ENCODE measurements around the gene LRRC1. TPM values are rescaled to one million over a fixed set of nuclear protein-coding genes. Genes with fewer than 3 reads are reported as not detected.

Gene LRRC1
- total and polyA plus RNA-seq, 4 donors = 0.36 to 6.4 (median 0.94) TPM

- H3K27ac ChIP-seq (ENCODE audit: low read depth in 1 of 2, low read length in 2 of 2) = no peak overlapping the region
- WGBS = 90% methylated on average over 3 of the region's 3 CpGs
- no peak overlapping the region for H3K4me3 ChIP-seq (ENCODE audit: low read depth in 1 of 3, low read length in 3 of 3)
- DNase-seq (ENCODE audit: low spot score) = no peak
- no peak overlapping the region for H3K9ac ChIP-seq (ENCODE audit: low read depth in 1 of 2, low read length in 2 of 2)
- H3K36me3 ChIP-seq (ENCODE audit: control insufficient read depth in 4 of 4, insufficient read depth in 3 of 4, low read depth in 1 of 4, low read length in 3 of 4) = no peaks in the 10 kb centered on the region
- H3K4me1 ChIP-seq (ENCODE audit: control insufficient read depth in 4 of 4, insufficient read depth in 4 of 4, low read length in 3 of 4) = no peaks in the 10 kb centered on the region
- no peaks in the 10 kb centered on the region for H3K27me3 ChIP-seq (ENCODE audit: control insufficient read depth in 4 of 4, insufficient read depth in 4 of 4, low read length in 3 of 4)
- TF ChIP-seq GABPA (IDR thresholded peaks at IDR 0.05 in 1 of 2, conservative IDR thresholded peaks at IDR 0.05 in 1 of 2) (no peak), HNF4A (conservative IDR thresholded peaks at IDR 0.05) (no peak), ATF3 (IDR thresholded peaks at IDR 0.05) (no peak), SP1 (IDR thresholded peaks at IDR 0.05) (no peak), RXRA (IDR thresholded peaks at IDR 0.05) (no peak), MAX (IDR thresholded peaks at IDR 0.05) (no peak)
- no peaks in the 10 kb centered on the region for H3K9me3 ChIP-seq (ENCODE audit: control insufficient read depth in 4 of 4, low read length in 3 of 4)
These were observed 129.5 kb downstream of the LRRC1 start for GRCh38 chr6:53924277-53924676.

- Histone ChIP-seq H3K4me3 (ENCODE audit: low read depth in 1 of 3, low read length in 3 of 3) (no peak overlapping the region), H3K36me3 (ENCODE audit: control insufficient read depth in 4 of 4, insufficient read depth in 3 of 4, low read depth in 1 of 4, low read length in 3 of 4) (no peaks in the 10 kb centered on the region), H3K27ac (ENCODE audit: low read depth in 1 of 2, low read length in 2 of 2) (no peak overlapping the region), H3K27me3 (ENCODE audit: control insufficient read depth in 4 of 4, insufficient read depth in 4 of 4, low read length in 3 of 4) (no peaks in the 10 kb centered on the region), H3K9me3 (ENCODE audit: control insufficient read depth in 4 of 4, low read length in 3 of 4) (no peaks in the 10 kb centered on the region), H3K4me1 (ENCODE audit: control insufficient read depth in 4 of 4, insufficient read depth in 4 of 4, low read length in 3 of 4) (no peaks in the 10 kb centered on the region), H3K9ac (ENCODE audit: low read depth in 1 of 2, low read length in 2 of 2) (no peak overlapping the region)
- 82% methylated on average over 7 of the region's 7 CpGs for WGBS
- no peak for DNase-seq (ENCODE audit: low spot score)
- TF ChIP-seq SP1 (IDR thresholded peaks at IDR 0.05) (no peak), HNF4A (conservative IDR thresholded peaks at IDR 0.05) (no peak), REST (IDR thresholded peaks at IDR 0.05) (no peak), FOXA1 (IDR thresholded peaks at IDR 0.05) (no peak), JUND (IDR thresholded peaks at IDR 0.05) (no peak), GABPA (IDR thresholded peaks at IDR 0.05 in 1 of 2, conservative IDR thresholded peaks at IDR 0.05 in 1 of 2) (no peak)
These were observed 130.1 kb downstream of the LRRC1 start for GRCh38 chr6:53924821-53925422.

- Histone ChIP-seq H3K36me3 (ENCODE audit: control insufficient read depth in 4 of 4, insufficient read depth in 3 of 4, low read depth in 1 of 4, low read length in 3 of 4) (no peaks in the 10 kb centered on the region), H3K9ac (ENCODE audit: low read depth in 1 of 2, low read length in 2 of 2) (no peak overlapping the region), H3K27ac (ENCODE audit: low read depth in 1 of 2, low read length in 2 of 2) (no peak overlapping the region), H3K4me1 (ENCODE audit: control insufficient read depth in 4 of 4, insufficient read depth in 4 of 4, low read length in 3 of 4) (no peaks in the 10 kb centered on the region), H3K27me3 (ENCODE audit: control insufficient read depth in 4 of 4, insufficient read depth in 4 of 4, low read length in 3 of 4) (no peaks in the 10 kb centered on the region), H3K9me3 (ENCODE audit: control insufficient read depth in 4 of 4, low read length in 3 of 4) (no peaks in the 10 kb centered on the region), H3K4me3 (ENCODE audit: low read depth in 1 of 3, low read length in 3 of 3) (no peak overlapping the region)
- WGBS = 93% methylated on average over 6 of the region's 6 CpGs
- TF ChIP-seq RXRA (IDR thresholded peaks at IDR 0.05) = no peak
- no peak for TF ChIP-seq MAX (IDR thresholded peaks at IDR 0.05)
- no peak for TF ChIP-seq NR2F2 (IDR thresholded peaks at IDR 0.05)
- no peak for TF ChIP-seq ATF3 (IDR thresholded peaks at IDR 0.05)
- TF ChIP-seq REST (IDR thresholded peaks at IDR 0.05) = no peak
- no peak for TF ChIP-seq SP1 (IDR thresholded peaks at IDR 0.05)
- no peak for TF ChIP-seq EGR1 (IDR thresholded peaks at IDR 0.05; ENCODE audit: low read depth in 2 of 2)
- no peak for DNase-seq (ENCODE audit: low spot score)
These were observed 131.1 kb downstream of the LRRC1 start for GRCh38 chr6:53925891-53926290.

All from liver (tissue), 9 donors.